CD14-positive monocyte (primary cell): Measurements from ENCODE around the gene MBD2. TPM values are rescaled to one million over a fixed set of nuclear protein-coding genes. Genes with fewer than 3 reads are reported as not detected.

Source experiments
- DNase-seq, 3 donors: peaks; one replicate each; pipeline ENCODE4 v3.0.0-alpha.2; 2011 to 2022
- H2AFZ ChIP-seq: 2 replicates; pipeline ENCODE4 v1.6.0; 2012; ENCODE audit warnings: mild to moderate bottlenecking, low read depth, low read length, inconsistent platforms; ENCODE audit not compliant: insufficient read depth, poor library complexity, severe bottlenecking
- H3K27ac ChIP-seq, 2 donors: 1 replicate in 1 of 2; 2 replicates in 1 of 2; pipeline ENCODE4 v1.5.1; 2012 to 2013; ENCODE audit warnings: low read length in 2 of 2, control low read depth in 1 of 2, inconsistent platforms in 1 of 2, low read depth in 1 of 2, mild to moderate bottlenecking in 1 of 2
- H3K27me3 ChIP-seq, 2 donors: one replicate each; pipeline versions ENCODE4 v1.6.0 to v1.6.1; 2011 to 2013; ENCODE audit warnings: low read length in 2 of 2; ENCODE audit not compliant: control insufficient read depth in 2 of 2, insufficient read depth in 2 of 2
- H3K36me3 ChIP-seq, 2 donors: replicated peaks in 1 of 2; 1 replicate in 1 of 2; 2 replicates in 1 of 2; pipeline versions ENCODE4 v1.5.1 to v1.6.1; 2012 to 2013; ENCODE audit warnings: low read length in 2 of 2, control low read depth in 1 of 2, inconsistent platforms in 1 of 2, mild to moderate bottlenecking in 1 of 2; ENCODE audit not compliant: insufficient read depth in 2 of 2, control insufficient read depth in 1 of 2
- H3K4me1 ChIP-seq, 2 donors: 1 replicate in 1 of 2; 2 replicates in 1 of 2; pipeline versions ENCODE4 v1.5.1 to v1.6.1; 2012 to 2013; ENCODE audit warnings: low read length in 2 of 2, control low read depth in 1 of 2, inconsistent platforms in 1 of 2, mild to moderate bottlenecking in 1 of 2, moderate library complexity in 1 of 2; ENCODE audit not compliant: insufficient read depth in 2 of 2, control insufficient read depth in 1 of 2
- H3K4me2 ChIP-seq: replicated peaks from 2 replicates; pipeline ENCODE3; 2012; ENCODE audit warnings: low read length, moderate library complexity, mild to moderate bottlenecking; ENCODE audit not compliant: poor library complexity, severe bottlenecking; ENCODE audit errors: extremely low read depth
- H3K4me3 ChIP-seq, 3 experiments: fragments of 200-600 bp in 1 of 3; sonication (generic) in 1 of 3; replicated peaks in 1 of 3; 1 replicate in 2 of 3; 2 replicates in 1 of 3; pipeline ENCODE4 v1.5.1; 2011 to 2013; ENCODE audit warnings: low read length in 3 of 3, mild to moderate bottlenecking in 3 of 3, control low read depth in 2 of 3, low read depth in 2 of 3, inconsistent platforms in 1 of 3, moderate library complexity in 1 of 3
- H3K79me2 ChIP-seq: 2 replicates; pipeline ENCODE4 v1.6.0; 2012; ENCODE audit warnings: mild to moderate bottlenecking, control low read depth, inconsistent platforms, low read length, moderate library complexity; ENCODE audit not compliant: insufficient read depth
- H3K9ac ChIP-seq: 2 replicates; pipeline ENCODE4 v1.6.0; 2017; ENCODE audit warnings: low read length, mild to moderate bottlenecking; ENCODE audit not compliant: insufficient read depth, poor library complexity, severe bottlenecking
- H3K9me3 ChIP-seq, 2 donors: replicated peaks in 1 of 2; 1 replicate in 1 of 2; 2 replicates in 1 of 2; pipeline versions ENCODE4 v1.5.1 to v1.6.1; 2012 to 2013; ENCODE audit warnings: low read length in 2 of 2, control low read depth in 1 of 2; ENCODE audit not compliant: control insufficient read depth in 1 of 2, insufficient read depth in 1 of 2
- H4K20me1 ChIP-seq: 2 replicates; pipeline ENCODE4 v1.6.0; 2012; ENCODE audit warnings: mild to moderate bottlenecking, low read length, control low read depth, moderate library complexity; ENCODE audit not compliant: insufficient read depth
- H3K27ac Mint-ChIP-seq, 7 donors: one replicate each; pipeline ENCODE4 v1.8.0; 2020; ENCODE audit warnings: mild to moderate bottlenecking in 7 of 7, mixed read lengths in 7 of 7, moderate library complexity in 6 of 7, inconsistent platforms in 2 of 7
- H3K27me3 Mint-ChIP-seq, 3 donors: one replicate each; pipeline ENCODE4 v1.8.0; 2021 to 2022; ENCODE audit warnings: low read depth in 3 of 3, mild to moderate bottlenecking in 3 of 3, mixed read lengths in 3 of 3, moderate library complexity in 3 of 3, inconsistent platforms in 1 of 3
- H3K36me3 Mint-ChIP-seq, 2 donors: one replicate each; pipeline ENCODE4 v1.8.0; 2020; ENCODE audit warnings: mixed read lengths in 2 of 2, inconsistent platforms in 1 of 2, mild to moderate bottlenecking in 1 of 2
- H3K4me1 Mint-ChIP-seq: one replicate; pipeline ENCODE4 v1.8.0; 2020; ENCODE audit warnings: mild to moderate bottlenecking, mixed read lengths
- H3K4me3 Mint-ChIP-seq, 2 donors: one replicate each; pipeline ENCODE4 v1.8.0; 2020; ENCODE audit warnings: mild to moderate bottlenecking in 2 of 2, mixed read lengths in 2 of 2, moderate library complexity in 1 of 2
- H3K9me3 Mint-ChIP-seq, 7 donors: one replicate each; pipeline ENCODE4 v1.8.0; 2020 to 2022; ENCODE audit warnings: mixed read lengths in 7 of 7, mild to moderate bottlenecking in 6 of 7, moderate library complexity in 6 of 7, inconsistent platforms in 2 of 7
- WGBS: methylation state at CpG from one replicate; pipeline ENCODE4 v1.1.5; 2013; ENCODE audit warnings: missing lambda C conversion rate; ENCODE audit not compliant: insufficient coverage; 5-methylcytosine and 5-hydroxymethylcytosine counted together
- intact Hi-C, 2 donors: fragments of 100-400 bp; cut with micrococcal nuclease; formaldehyde crosslinking; loops; one replicate each; pipeline versions ENCODE4 v1.15.0 to v1.15.1; 2023
- polyA plus RNA-seq, 3 donors: library from polyadenylated mRNA; depleted of rRNA in 1 of 3; unstranded in 2 of 3; stranded (reverse) in 1 of 3; fragments of 300-500 nt in 2 of 3; fragments of >200 nt in 1 of 3; fragmentation: Illumina TruSeq in 2 of 3; gene quantifications; 1 replicate in 2 of 3; 2 replicates in 1 of 3; pipeline ENCODE4 v1.2.3, GENCODE V29; 2012 to 2021
- TF ChIP-seq, protein P1 (sequence below): fragments of 200-600 bp; IDR thresholded peaks from one replicate; pipeline ENCODE4 v1.8.0; 2022; ENCODE audit warnings: antibody characterized with exemption, mild to moderate bottlenecking

MBD2 gene
- polyA plus RNA-seq, 3 donors: 11.6 to 64.9 (median 25.2) TPM

DNA sequence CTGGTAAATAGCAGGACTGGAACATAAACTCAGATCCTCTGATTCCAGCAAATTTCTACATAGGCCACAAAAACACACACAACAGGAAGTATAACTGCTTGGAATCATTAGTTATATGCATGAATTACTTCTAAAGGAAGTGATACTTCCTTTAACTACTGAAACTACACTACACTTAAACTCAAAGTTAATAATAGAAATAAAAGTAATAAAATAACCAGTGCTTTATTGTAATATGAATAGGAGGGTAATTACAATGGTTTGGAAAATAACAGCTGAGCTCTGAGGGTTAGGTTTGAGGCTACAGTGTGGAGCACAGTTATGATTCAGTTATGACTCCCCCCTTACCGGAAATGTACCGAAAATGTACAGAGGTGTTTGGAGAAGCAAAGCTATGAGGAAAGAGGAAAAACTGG lies 26.4 kb upstream of the MBD2 start:
- Mint-ChIP-seq H3K27me3 (peaks cover 0 to 5% (median 2%) of the 10 kb centered on the region in 3 donors), H3K9me3 (peaks cover 0 to 3% (median 0%) of the 10 kb centered on the region in 7 donors), H3K27ac (peak overlapping the region; percentile 79 to 92 (median 89)), H3K36me3 (no peaks in the 10 kb centered on the region), H3K4me1 (peaks cover 49% of the 10 kb centered on the region), H3K4me3 (peak overlapping the region; percentile 37 to 57)
- intact Hi-C loops: no loop called here
- H2AFZ ChIP-seq: no peak overlapping the region
- peak overlapping the region in 1 of 3 experiments; percentile 56 for H3K4me3 ChIP-seq
- H3K79me2 ChIP-seq: no peaks in the 10 kb centered on the region
- peak overlapping the region; percentile 39 for H3K4me2 ChIP-seq
- DNase-seq: peak; percentile 27 to 62 (median 62)
- peak overlapping the region; percentile 72 to 77 for H3K27ac ChIP-seq
- no peak overlapping the region for H3K9ac ChIP-seq
- H3K36me3 ChIP-seq: no peaks in the 10 kb centered on the region
- no peaks in the 10 kb centered on the region for H3K27me3 ChIP-seq
- no peaks in the 10 kb centered on the region for H4K20me1 ChIP-seq
- TF ChIP-seq, protein P1, sequence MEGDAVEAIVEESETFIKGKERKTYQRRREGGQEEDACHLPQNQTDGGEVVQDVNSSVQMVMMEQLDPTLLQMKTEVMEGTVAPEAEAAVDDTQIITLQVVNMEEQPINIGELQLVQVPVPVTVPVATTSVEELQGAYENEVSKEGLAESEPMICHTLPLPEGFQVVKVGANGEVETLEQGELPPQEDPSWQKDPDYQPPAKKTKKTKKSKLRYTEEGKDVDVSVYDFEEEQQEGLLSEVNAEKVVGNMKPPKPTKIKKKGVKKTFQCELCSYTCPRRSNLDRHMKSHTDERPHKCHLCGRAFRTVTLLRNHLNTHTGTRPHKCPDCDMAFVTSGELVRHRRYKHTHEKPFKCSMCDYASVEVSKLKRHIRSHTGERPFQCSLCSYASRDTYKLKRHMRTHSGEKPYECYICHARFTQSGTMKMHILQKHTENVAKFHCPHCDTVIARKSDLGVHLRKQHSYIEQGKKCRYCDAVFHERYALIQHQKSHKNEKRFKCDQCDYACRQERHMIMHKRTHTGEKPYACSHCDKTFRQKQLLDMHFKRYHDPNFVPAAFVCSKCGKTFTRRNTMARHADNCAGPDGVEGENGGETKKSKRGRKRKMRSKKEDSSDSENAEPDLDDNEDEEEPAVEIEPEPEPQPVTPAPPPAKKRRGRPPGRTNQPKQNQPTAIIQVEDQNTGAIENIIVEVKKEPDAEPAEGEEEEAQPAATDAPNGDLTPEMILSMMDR: no peak
- H3K4me1 ChIP-seq: peaks cover 39 to 46% of the 10 kb centered on the region in 2 donors
- WGBS: no CpG with 5 or more reads among the region's 2 CpGs
- H3K9me3 ChIP-seq: no peaks in the 10 kb centered on the region

DNA sequence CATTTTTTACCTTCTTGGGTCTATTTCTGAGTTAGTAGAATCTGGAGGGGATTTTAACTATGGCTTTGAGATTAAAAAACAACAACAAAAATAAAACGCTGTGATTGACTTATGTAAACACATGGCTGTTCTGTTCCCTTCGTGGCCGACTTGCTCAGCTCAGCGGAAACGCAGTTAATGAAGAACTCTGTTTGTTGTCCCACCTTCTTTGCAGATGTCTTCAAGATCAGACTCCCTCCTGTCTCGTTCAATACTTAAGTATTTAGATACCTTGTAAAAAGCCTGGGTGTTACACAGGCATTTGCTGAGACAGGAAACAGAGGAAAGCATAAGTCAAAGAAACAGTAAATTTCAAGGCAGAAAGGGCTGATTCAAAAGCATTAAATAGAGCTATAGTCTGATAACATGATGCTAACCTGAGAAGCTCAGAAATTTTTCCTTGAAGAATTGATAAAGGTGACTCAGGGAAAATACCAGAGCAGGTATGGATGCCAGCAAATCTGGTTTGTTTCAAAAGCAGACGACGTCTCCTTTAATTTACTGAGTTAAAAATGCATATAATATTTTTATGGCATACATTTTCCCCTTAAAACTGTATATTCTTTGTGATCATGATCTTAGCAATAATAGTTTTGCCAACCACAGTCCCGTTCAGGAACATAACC lies 23.2 kb upstream of the MBD2 start:
- TF ChIP-seq, protein P1: no peak
- intact Hi-C loops: no loop called here
- Mint-ChIP-seq H3K27me3 (peaks cover 0 to 2% (median 1%) of the 10 kb centered on the region in 3 donors), H3K36me3 (no peaks in the 10 kb centered on the region), H3K4me3 (no peak overlapping the region), H3K4me1 (peaks cover 41% of the 10 kb centered on the region), H3K9me3 (peaks cover 0 to 5% (median 0%) of the 10 kb centered on the region in 7 donors), H3K27ac (peak overlapping the region in 1 of 7 donors; percentile 15)
- H3K9me3 ChIP-seq: no peaks in the 10 kb centered on the region
- no peaks in the 10 kb centered on the region for H3K27me3 ChIP-seq
- no peak overlapping the region for H3K4me3 ChIP-seq
- H3K36me3 ChIP-seq: no peaks in the 10 kb centered on the region
- H4K20me1 ChIP-seq: no peaks in the 10 kb centered on the region
- no peak overlapping the region for H3K9ac ChIP-seq
- H3K4me2 ChIP-seq: no peak overlapping the region
- H3K79me2 ChIP-seq: no peaks in the 10 kb centered on the region
- WGBS: 60% methylated on average over 1 of the region's 9 CpGs
- no peak overlapping the region for H3K27ac ChIP-seq
- H2AFZ ChIP-seq: peak overlapping the region; percentile 45
- H3K4me1 ChIP-seq: peaks cover 30 to 33% of the 10 kb centered on the region in 2 donors
- DNase-seq: no peak
